Peyer's patch (tissue), 4 donors: ENCODE results near the gene KRT40.

Experiments
- POLR2A ChIP-seq, 2 donors: fragments of 450-650 bp; IDR thresholded peaks; one replicate each; pipeline ENCODE4 v1.5.1; 2017; ENCODE audit warnings: antibody characterized with exemption in 2 of 2, mild to moderate bottlenecking in 2 of 2, moderate library complexity in 2 of 2
- TF ChIP-seq, protein P1 (sequence below), 6 experiments: fragments of 450-650 bp in 4 of 6; fragments of 200-600 bp in 2 of 6; sonication (generic) in 1 of 6; IDR thresholded peaks; one replicate each; pipeline ENCODE4 v1.5.1; 2017 to 2019; ENCODE audit warnings: antibody characterized with exemption in 6 of 6, mild to moderate bottlenecking in 3 of 6, moderate library complexity in 1 of 6

GRCh38 chr17:40936437-40936971 lies 47.6 kb downstream of the KRT40 start:
- TF ChIP-seq, protein P1, sequence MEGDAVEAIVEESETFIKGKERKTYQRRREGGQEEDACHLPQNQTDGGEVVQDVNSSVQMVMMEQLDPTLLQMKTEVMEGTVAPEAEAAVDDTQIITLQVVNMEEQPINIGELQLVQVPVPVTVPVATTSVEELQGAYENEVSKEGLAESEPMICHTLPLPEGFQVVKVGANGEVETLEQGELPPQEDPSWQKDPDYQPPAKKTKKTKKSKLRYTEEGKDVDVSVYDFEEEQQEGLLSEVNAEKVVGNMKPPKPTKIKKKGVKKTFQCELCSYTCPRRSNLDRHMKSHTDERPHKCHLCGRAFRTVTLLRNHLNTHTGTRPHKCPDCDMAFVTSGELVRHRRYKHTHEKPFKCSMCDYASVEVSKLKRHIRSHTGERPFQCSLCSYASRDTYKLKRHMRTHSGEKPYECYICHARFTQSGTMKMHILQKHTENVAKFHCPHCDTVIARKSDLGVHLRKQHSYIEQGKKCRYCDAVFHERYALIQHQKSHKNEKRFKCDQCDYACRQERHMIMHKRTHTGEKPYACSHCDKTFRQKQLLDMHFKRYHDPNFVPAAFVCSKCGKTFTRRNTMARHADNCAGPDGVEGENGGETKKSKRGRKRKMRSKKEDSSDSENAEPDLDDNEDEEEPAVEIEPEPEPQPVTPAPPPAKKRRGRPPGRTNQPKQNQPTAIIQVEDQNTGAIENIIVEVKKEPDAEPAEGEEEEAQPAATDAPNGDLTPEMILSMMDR (IDR thresholded peaks at IDR 0.05) = no peak
- TF ChIP-seq POLR2A (IDR thresholded peaks at IDR 0.05) = no peak
